Measurements from ENCODE around the gene CELF1.

Gene CELF1

DNA sequence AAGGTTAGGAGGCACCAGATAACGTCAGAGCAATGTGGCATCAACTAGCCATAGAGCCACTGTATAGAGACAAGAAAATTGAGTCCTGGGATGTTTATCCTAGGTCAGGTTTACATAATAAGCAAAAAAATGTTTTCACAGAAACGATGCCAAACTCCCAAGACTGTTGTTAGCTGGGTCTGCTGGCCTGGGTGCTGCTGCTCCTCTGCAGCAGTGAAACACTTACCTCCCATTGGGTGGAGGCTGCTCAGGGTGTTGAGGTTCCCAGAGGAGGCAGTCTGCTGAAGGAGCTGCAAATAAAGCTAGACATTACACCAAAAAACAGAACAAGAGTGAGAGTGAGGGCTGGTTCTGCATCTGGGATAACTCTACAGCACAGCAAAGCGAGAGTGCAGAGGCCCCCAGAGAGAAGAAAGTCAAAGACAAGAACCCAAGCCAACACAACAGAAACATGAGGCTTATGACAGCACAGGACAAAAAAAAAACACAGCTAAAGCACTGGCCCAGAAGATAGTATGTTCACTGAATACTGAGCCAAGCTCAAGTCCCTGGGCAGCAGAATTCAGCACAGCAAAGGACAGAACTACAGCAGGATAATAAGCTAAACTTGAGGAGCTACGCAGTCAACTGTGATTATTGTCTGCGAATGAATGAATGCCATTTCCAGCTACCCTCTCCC lies 74.1 kb downstream of the CELF1 start:
- no peak for DNase-seq

DNA sequence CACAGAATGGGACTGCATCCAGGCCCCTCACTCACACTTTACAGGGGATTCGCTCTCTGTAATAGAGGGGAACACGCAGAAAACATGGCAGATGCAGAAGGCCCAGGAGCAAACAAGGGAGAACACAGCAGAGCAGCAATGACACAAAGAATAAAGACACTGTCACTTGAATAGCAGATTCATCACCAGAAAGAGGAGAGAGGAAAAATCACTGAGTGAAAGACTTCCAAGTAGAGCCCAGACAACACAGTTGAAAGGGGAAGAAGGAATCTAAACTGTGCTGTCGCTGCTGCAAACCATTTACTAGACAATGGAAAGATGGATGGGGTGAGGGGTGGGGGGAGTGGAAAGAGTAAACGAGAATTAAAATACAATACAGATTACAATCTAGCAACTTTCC lies 75.2 kb downstream of the CELF1 start:
- no peak for DNase-seq

- DNase-seq, result no peak
Measured at GRCh38 chr11:47477323-47477722, 75.6 kb downstream of the CELF1 start.

DNA sequence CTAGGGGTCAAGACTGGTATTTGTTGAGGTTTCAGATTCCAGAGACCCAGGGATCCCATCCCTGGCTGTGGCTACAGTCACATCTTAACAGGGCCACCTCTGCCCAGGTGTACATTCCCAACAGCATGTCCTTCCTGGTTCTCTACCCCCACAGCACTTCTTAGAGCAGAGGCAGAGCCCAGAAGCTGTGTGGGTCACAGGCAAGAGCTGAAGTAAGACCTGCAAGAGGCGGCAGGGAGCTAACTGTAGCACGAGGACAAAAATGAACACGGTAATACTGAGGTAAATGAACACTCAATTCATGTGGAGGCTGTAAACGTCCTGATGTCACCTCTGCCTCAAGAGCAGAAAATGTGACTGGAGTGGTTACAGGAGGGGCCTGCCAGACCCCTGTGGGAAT lies 82.3 kb downstream of the CELF1 start:
- DNase-seq, result no peak

DNA sequence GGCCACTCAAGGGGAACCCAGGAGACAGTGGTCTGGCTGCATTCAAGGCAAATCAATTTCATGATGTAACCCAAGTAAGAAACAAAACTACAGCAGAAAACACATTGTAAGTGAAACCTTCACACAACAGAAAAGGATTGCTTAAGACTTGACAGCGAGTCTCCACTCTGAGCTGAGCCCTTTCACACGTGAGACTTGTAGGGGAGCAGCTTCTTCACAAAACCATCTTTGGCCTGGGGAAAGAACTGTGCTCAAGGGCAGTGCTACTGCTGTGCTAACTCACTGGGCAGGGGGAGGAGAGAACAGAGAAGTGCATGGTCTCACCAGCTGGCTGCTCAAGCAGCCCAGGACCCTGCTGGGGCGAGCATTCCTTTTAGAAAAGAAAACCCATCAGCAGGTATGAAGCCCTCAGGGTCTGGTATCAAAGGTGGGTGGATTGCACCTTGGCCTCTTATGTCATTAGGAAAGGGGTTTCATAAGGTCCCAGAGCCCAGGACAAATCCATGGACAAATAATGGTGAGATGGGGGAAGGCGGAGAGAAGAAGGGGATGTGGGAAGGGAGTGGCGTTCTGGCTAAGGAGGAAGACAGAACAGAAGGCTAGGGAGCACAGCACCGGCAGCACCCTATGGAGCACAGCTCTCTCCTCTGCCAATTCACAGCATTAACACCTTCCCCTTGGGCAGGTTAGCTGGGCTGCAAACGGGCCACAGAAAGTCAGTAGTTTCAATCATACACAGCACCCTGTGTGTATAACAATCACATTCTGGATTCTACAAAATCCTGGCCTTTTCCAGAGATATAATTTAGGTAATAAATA lies 83.4 kb downstream of the CELF1 start:
- DNase-seq, result no peak

DNA sequence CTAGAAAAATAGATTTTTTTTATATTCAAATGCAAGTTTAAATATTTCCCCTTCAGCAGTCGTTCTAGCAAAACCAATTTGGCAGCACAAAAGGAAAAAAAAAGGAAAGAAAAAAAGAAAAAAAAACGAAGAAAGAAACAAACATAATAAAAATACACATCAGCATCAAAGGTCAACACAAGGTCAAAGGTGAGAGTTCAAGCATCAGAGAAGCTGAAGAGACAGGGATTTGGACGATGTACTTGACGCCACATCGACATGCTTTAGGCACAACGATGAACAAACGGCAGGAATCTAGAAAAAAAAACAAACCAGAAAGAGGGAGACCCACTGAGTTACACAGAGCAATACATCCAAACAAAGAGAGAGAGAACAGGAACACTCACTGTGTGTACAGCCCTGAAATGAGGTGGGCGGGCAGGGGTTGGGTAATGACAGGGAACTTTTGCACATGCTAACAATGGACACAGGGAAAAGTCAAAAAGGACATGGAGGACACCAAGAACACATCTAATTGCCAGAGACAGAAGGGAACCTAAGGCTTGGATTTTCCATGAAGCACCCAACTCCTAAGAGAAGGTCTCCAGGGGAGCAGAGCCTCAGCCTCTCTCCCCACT lies 84.2 kb downstream of the CELF1 start:
- no peak for DNase-seq

DNA sequence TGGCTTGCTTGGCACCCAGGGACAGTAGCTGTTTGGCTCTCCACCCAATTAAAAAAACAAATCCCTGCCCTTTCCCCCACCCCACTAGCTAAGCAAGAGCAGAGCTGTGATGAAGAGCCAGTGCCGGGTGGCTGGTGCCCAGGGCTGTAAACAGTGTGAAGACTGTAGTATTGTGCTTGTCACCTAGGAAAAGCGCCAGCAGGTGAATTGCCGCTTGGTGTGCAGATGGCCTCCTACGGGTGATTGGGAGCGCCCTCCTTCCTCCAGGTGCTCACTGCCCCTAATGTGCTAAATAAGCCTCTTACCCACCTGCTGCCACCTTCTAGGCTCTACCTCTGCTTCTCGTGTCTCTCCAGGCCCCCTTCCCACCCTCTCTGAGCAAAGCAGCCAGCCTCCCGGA lies 85.6 kb downstream of the CELF1 start:
- no peak for DNase-seq

- DNase-seq, result no peak
Measured at GRCh38 chr11:47466701-47467250, 86.2 kb downstream of the CELF1 start.

DNA sequence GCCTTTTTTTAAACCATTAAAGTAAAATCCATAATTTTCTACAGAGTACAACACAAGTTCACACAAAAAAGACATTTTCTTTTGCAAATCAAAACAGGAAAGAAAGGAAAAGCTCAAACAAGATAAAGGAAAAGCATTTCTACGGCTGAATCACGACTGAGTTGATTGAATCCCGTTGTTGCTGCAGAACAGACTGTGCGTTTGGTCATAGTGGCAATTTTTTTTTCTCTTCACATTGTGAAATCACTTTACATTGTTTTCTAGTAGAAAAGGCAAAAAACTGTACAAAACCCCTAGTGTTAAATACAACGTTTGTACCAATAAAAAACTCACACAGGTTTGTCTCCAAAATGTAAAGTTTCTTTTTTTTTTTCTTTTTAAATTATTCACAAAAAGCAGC lies 86.7 kb downstream of the CELF1 start:
- DNase-seq, result no peak

DNA sequence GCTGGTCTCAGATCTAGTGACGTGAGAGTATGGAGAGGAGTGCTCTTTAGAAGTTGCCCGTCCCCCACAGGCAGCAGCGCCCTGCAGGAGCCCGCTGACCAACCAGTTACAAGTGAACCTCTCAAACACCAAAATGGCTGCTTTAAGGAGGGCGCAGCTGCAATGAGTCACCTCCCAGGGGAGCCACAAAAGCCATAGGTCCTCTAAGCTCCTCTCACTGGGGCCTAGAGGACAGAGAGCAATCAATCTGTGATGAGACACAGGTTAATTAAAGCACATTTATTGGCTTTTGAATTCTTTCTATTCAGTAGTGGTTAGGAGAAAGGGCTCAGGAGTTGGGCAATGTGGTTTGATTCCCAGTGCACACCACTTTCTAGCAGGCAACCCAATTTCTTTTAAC lies 88.4 kb downstream of the CELF1 start:
- no peak for DNase-seq

DNA sequence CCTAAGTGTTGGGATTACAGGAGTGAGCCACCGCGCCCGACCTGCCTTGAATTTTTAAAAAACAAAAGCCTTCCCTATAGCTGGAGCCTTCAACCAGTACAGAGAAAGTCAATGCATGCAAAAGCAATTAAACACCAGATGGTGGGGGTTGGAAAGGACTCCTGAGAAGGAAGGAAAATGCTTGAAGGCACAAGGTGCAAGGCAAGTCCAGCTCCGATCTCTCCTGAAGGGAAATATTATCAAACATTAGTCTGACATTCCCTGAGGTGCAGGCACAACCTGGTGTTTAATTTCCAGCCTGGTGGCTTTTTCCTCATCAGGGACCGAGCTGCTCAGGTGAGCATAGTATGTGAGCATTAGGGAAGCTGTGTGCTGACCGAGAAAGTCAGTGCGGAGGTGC lies 91.1 kb downstream of the CELF1 start:
- DNase-seq, result no peak

DNA sequence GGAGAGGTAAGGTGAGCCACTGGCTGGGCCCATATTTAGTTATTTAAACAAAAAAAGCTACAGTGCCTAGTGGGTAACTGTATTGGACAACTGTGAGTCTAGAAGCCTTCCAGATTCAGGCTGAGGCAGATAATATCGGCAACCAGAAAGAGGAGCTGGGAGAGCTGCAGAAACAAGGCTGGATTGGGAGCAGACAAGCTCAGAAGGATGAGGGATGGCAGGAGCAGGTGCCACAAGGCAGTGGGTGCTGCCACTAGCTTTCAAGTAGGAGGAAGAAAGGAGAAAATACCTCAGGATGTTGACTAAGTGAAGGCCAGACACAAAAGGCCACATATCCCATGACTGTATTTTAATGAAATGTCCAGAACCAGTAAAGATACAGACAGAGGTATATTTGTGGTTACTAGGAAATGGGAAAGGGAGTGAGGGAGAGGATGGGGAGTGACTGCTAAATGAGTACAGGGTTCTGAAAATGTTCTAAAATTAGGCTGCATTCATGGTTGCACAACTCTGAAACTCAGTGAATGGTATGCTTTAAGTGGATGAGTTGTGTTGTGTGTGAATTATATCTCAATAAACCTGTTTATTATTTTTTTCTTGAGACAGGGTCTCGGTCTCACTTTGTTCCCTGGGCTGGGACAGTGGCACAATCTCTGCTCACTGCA lies 92.2 kb downstream of the CELF1 start:
- no peak for DNase-seq

- DNase-seq, result peak; percentile 15
Measured at GRCh38 chr11:47454258-47454671, 98.7 kb downstream of the CELF1 start.

- no peak for DNase-seq
Measured at GRCh38 chr11:47453365-47453764, 99.6 kb downstream of the CELF1 start.

- no peak for DNase-seq
Measured at GRCh38 chr11:47451990-47452389, 100.9 kb downstream of the CELF1 start.

GRCh38 chr11:47451436-47451835 lies 101.5 kb downstream of the CELF1 start:
- DNase-seq, result no peak

DNA sequence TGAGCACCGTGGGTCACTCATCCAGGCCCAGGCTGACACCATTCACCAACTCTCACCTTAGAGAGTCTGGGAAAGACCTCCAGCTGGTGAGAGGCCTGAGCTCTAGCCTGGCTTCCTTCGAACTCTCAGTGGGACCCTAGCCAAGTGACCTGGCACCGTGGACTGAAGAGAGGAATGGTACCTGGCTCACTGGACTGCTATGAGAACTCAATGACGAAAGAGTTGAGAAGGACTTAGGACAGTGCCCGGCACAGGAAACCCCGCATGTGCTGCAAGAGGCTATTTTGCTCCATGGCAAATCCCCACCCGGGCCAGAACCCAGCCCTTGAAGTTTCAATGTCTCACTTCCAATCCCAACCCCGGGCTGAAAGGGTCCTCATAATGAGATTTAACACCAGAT lies 103.4 kb downstream of the CELF1 start:
- no peak for DNase-seq

DNA sequence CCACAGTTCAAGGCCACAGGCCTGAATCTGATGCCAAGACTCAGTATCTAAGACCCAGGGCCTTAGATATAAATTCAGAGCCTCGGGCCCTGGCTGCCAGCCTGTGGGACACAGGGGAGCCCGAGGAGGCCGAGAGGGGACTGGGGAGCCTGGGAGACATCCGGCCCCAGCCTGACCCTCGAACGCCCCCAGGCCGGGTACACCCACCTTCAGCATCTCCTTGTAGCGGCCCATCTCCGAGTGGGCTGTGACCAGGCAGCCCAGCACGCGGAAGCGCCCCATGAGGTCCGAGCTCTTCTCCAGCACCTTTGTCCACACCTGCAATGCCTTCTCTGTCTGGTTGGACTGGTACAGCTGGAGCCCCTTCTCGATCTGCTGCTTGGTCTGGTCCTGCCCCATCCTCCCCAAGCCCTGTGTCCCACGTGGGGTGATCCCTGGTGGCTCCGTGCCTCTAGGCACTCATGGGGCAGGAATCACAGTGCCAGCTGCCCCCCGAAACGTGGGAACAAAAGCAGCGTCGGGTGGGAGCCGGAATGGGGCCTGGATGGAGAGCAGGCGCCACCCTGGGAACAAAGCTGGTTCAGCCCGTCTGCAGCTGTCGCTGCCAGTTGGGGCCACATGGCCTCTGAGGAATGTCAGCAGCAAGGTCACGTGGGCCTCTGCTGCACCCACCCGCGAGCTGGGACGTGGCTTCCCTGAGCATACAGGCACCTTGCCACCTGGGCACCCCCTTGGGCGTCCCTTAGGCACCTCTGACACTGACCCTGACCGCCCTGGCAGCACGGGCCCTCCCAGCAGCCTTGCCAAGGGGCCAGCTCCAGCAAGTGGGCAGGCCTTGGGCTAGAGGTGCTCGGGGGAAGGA lies 104.1 kb downstream of the CELF1 start, which contains the start of gene RAPSN:
TSS of gene RAPSN (minus strand) at position 571 of the 862 bp plus-strand sequence. CDS start at position 399, 172 bp downstream.
- no peak for DNase-seq

DNA sequence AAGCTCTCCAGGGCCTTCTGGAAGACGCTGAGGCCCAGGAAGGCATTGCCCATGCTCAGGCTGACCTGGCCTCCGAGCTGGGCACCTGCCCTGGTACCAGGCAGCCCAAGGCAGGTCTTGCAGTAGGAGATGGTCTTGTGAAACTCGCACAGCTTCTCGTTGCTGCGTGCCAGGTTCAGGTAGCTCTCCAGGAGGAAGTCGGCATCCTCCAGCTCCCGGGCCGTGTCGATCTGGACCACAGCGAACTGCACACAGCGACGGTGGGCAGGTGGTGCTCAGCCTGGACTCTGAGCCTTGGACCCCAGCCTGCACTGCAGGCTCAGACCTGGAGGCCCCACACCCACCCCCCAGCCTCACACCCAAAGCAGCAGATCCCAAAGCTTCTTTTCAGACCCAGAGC lies 105.0 kb downstream of the CELF1 start:
- DNase-seq, result no peak

DNA sequence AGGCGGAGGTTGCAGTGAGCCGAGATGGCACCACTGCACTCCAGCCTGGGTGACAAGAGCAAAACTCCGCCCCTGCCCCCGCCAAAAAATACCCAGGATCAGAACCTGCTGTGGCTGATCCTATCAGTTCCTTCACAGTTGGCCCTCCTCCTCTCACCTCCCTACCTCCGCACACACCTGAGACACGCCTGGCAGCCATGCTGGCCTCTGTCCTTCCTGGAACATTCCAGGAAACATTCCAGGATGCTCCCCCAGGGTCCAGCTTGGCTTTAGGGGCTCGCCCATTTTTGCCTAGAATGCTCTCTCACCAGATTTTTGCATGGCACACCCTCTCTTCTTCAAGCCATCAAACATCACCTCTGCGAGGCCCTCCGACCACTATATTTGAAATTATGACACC lies 106.1 kb downstream of the CELF1 start:
- DNase-seq, result no peak

DNA sequence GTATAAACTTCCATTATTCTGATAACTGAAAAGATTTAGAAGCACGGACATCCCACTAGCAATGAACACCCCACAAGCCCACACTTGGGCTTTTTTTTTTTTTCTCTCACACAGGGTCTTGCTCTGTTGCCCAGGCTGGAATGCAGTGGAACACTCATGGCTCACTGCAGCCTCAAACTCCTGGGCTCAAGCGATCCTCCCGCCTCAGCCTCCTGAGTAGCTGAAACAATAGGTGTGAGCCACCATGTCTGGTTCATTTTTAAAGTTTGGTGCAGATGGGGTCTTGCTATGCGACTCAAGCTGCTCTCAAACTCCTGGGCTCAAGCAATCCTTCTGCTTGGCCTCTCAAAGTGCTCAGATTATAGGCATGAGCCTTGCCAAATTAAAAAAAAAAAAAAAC lies 107.1 kb downstream of the CELF1 start:
- DNase-seq, result no peak

- DNase-seq, result no peak
Measured at GRCh38 chr11:47443817-47444216, 109.1 kb downstream of the CELF1 start.

Measured in GOT3 (cell line).